Activated CD4-positive, alpha-beta T cell treated with anti-CD3 and anti-CD28 coated beads, Interleukin-2, amount 50 U/mL, for 4 hours (primary cell): ENCODE measurements around the gene PKMYT1.
A peak's percentile ranks its signal among the peaks of the same experiment; 100 is the strongest.

Experiments
- DNase-seq, 2 experiments: peaks; one replicate each; pipeline ENCODE4 v3.0.0-alpha.2; 2020

The PKMYT1 gene

DNA sequence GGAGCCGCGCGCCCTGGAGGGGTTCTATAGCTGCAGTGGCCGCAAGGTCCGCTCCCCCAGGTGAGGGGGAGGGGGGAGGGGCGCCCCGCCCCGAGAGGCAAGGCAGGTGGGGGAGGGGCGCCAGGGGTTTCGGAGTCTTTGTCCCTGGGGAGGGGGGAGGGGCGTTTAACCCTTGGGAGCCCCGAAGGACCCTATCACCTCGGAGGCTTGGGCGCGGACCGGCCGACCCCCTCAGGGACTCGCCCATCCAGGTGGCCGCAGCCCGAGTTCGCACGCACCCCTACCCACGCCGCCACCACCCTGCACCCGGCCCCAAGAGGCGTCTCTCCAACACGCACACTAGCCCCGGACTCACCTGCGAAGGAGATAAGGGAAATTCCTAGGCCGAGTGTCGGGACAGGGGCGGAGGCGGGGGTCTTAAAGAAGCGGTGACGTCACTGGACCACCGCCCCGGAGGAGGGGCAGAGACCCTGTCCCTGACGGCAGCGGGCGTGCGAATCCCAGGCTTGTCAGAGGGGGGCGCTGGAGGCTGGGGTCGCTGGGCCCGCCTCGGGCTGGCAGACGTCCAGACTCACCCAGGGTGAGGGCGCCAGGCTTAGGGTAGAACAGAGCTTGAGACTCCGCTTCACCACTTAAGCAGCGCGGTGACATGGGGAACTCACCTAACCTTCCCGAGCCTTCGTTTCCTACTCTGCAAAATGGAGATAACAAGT, 37.7 kb upstream of the PKMYT1 start, which contains the start of gene CLDN6:
CLDN6 (minus strand) TSS at position 390 of the 713 bp plus-strand sequence. CDS start 2,162 bp downstream, outside the sequence.
- no peak for DNase-seq

GRCh38 chr16:3017344-3017743, 37.1 kb upstream of the PKMYT1 start:
- DNase-seq, result no peak

GRCh38 chr16:3015865-3016521, 35.7 kb upstream of the PKMYT1 start:
- DNase-seq, result no peak

DNA sequence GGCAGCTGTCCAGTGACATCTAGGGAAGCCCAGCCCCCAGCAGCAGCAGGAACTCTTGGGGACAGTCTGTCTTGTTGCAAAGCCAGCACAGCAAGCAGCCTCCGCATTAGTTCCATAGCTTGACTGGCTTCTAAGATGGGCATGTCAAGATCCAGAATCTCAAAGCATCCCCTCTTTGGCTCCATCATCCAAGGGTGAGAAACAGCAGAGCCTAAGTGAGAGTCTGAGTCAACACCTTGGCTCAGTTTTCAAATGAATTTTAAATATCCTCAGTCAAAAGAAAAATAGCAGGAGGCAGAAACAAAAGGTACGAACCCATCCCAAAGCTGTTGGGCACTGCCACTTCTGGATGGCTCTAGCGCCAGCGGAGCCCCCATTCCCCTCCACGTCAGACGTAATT, 34.7 kb upstream of the PKMYT1 start:
- no peak for DNase-seq

- DNase-seq, result no peak
Measured at GRCh38 chr16:3013998-3014690, 33.9 kb upstream of the PKMYT1 start.

DNA sequence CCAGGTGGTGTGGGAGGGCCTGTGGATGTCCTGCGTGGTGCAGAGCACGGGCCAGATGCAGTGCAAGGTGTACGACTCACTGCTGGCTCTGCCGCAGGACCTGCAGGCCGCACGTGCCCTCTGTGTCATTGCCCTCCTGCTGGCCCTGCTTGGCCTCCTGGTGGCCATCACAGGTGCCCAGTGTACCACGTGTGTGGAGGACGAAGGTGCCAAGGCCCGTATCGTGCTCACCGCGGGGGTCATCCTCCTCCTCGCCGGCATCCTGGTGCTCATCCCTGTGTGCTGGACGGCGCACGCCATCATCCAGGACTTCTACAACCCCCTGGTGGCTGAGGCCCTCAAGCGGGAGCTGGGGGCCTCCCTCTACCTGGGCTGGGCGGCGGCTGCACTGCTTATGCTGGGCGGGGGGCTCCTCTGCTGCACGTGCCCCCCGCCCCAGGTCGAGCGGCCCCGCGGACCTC, 33.3 kb upstream of the PKMYT1 start:
- no peak for DNase-seq

DNA sequence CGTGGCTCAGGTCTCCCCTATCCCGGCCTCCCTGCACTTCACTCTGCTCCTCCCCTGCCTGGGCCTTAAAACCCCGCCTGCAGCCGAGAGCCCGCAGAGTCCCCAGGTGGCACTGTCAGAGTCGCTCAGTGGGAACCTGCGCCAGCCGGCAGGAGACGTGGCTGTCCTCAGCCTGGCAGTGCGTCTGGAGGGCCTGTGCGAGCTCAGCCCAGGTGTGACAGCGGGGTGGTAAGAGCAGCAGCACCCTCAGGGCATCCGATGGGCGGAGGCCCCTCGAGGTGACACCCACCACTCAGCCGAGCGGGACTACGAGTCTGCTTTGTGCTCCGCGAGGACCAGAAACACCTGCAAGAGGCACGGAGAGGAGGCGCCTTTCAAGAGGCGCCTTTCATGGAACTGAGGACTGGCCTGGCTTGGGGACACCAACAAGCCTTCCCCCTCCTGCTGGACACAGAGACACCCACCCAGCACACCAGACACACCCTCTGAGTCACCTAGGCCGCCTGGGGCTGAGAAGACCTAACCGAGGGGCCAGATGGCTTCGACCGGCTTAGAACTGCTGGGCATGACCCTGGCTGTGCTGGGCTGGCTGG, 32.7 kb upstream of the PKMYT1 start, which contains the start of gene CLDN9:
CLDN9 (plus strand) TSS at position 96 of the 593 bp plus-strand sequence; CDS start at position 536, 440 bp downstream.
- DNase-seq, result no peak

- no peak for DNase-seq
Measured at GRCh38 chr16:3012246-3012645, 32.0 kb upstream of the PKMYT1 start.

DNA sequence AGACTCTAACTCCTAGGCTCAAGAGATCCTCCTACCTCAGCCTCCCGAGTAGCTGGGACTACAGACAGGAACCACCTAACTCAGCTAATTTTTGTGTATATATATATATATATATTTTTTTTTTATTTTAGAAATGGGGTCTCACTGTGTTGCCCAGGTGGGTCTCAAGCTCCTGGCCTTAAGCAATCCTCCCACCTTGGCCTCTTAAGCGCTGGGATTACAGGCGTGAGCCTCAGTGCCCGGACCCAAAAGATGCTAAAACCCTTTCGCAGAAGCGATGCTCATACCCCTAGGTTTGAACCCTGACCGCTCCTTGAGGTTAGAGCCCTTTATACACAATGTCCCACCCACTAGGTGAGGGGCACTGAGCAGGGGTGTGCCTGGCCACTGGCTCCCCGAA, 30.3 kb upstream of the PKMYT1 start:
- no peak for DNase-seq

DNA sequence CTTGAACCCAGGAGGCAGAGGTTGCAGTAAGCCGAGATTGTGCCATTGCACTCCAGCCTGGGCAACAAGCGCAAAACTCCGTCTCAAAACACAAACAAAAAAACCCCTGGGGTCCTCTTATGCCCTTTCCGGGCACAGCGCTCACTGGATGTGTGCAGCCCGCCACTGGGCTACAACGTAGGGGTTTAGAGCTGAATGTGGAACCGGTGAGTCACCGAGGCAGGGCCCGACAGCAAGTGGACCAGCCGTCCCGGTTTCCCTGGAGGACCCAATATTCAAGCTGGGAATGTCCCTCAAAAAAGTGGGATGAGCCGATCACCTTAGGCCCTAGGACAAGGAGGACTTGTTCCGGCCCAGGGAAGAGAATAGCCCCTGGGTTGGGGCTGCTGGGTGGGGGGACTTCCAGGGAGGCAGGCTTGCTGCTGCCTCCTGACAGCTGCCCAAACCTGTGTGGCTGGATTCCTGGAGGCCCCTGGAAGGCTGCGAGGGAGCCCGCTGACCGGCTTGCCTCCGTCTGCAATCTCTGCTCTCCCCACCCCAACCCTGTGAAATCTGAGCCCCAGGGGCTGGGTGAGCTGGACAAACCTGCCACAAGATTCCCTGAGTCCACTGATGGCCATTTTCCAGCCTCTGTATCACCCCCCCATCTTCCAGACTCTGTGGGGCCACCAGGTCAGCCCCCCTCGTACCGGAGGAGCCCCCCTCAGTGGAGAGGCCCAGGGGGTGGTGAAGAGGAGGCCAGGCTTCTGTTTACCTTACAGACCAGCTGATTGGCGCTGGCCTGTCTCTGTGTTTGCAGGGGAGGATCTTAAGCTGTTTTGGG, 29.5 kb upstream of the PKMYT1 start:
- DNase-seq, result no peak

DNA sequence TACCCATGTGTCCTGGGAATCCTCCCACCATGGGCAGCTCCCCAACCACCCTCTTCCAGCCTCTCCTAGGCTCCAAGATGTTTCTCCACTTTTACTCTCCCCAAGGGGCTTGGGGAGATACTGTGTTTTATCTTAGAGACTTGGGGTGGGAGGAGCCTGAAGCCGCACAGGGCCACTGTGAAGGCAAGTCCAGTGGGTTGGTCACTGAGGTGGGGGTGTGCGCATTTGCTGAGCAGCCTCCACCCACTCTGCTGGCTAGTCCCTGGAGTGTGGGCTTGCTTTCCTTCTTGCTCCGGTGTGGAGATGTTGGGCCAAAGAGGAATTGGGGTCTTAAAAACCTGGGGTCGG, 28.4 kb upstream of the PKMYT1 start:
- no peak for DNase-seq

- DNase-seq, result peak; percentile 18 to 28
Measured at GRCh38 chr16:3007957-3008689, 27.9 kb upstream of the PKMYT1 start.

- no peak for DNase-seq
Measured at GRCh38 chr16:3007059-3007956, 27.1 kb upstream of the PKMYT1 start.

- no peak for DNase-seq
Measured at GRCh38 chr16:3004781-3005284, 24.6 kb upstream of the PKMYT1 start.

DNA sequence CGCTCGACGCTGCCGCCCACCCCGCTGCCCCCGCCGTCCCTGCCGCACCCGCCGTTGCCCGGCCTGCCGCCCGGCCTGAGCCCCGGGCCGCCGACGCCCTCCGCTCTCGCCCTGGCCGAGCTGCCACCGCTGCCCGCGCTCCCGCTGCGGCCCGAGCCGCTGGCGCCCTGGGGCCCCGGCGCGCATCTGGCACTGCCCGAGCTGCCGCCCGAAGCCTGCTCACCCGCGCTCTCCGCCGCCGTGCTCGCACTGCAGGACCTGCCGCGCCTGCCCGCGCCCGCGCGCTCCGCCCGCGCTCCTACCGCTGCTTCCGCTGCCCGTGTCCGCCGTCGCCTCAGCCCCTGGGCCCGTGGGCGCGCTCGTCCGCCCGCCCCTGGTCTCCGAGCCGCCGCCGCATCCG, 24.1 kb upstream of the PKMYT1 start:
- no peak for DNase-seq

GRCh38 chr16:3003582-3004270, 23.5 kb upstream of the PKMYT1 start:
- peak; percentile 95 for DNase-seq

GRCh38 chr16:3001316-3001715, 21.1 kb upstream of the PKMYT1 start:
- DNase-seq, result no peak

DNA sequence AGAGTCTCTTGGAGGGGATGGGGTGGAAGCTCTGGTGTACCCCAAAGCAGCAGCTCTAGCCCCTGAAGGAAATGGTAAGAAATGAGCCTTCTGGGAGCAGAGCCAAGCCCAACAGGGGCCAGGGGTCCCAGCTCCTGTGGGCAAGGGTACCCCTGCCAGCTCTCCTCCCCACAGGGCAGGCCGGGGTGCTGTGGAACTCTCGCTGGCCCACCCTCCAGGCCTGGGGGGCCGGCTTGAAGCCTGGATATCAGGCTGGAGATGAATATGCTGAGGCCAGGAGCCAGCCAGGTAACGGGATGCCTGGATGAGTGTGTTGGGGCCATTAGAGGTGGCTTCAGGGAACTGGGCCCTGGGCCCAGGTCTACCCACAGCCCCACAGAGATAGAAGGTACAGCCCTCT, 20.3 kb upstream of the PKMYT1 start:
- no peak for DNase-seq

DNA sequence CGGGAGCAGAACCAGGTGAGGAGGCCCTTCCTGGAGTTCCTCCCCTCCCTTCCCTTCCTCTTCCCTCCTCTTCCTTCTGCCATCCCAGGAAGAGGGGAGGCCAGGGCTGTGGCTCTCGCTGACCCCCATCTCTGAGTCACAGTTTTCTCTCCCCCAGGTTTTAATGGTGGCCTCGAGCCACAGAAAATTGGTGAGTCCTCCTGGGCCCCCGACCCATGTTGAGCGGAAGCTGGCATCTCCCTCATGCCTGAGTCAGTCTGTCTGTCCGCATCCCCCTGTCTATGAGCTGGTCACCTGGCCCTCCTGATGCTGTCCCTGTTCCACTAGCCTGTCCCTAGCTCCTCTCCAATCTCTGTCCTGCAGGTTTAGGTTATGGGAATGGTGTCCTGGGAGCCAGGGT, 19.7 kb upstream of the PKMYT1 start:
- no peak for DNase-seq

DNA sequence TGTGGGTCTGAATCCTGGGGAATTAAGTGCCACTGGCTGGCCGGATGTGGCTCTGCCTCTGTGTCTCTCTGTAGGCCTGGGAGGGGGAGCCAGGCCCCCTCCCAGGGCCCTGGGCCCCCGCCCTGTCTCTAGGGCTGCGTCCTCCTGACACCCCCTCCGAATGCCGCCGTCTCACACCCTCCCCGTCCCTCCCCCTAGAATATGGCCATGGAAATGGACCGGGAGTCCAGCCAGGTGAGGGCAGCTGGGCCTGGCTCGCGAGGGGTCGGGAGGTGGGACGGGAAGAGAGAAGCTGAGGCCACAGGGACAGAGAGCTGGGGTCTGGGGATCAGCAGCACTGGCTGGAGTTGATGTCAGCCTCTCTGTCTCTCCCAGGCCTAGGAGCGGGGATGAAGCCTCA, 16.1 kb upstream of the PKMYT1 start:
- DNase-seq, result no peak
